GM23248 (cell line): ENCODE data around the gene FOXN3. TPM values are rescaled to one million over a fixed set of nuclear protein-coding genes. Genes with fewer than 3 reads are reported as not detected.

Experiments used
- DNase-seq: peaks from one replicate; pipeline ENCODE4 v3.0.0-alpha.2; 2015
- H2AFZ ChIP-seq: fragments of 200-600 bp; sonication (generic); 2 replicates; pipeline ENCODE4 v1.6.1; 2016; ENCODE audit warnings: antibody characterized with exemption
- H3F3A ChIP-seq: fragments of 200-600 bp; sonication (generic); 2 replicates; pipeline ENCODE4 v1.6.1; 2016; ENCODE audit warnings: mild to moderate bottlenecking, antibody characterized with exemption, mixed run types; ENCODE audit not compliant: insufficient read depth
- H3K27ac ChIP-seq: fragments of 200-600 bp; sonication (generic); 2 replicates; pipeline ENCODE4 v1.5.1; 2016; ENCODE audit warnings: mild to moderate bottlenecking
- H3K27me3 ChIP-seq: fragments of 200-600 bp; sonication (generic); replicated peaks from 2 replicates; pipeline ENCODE4 v1.6.1; 2016; ENCODE audit warnings: mild to moderate bottlenecking; ENCODE audit not compliant: insufficient read depth
- H3K36me3 ChIP-seq: fragments of 200-600 bp; sonication (generic); 2 replicates; pipeline ENCODE4 v1.6.1; 2016; ENCODE audit warnings: low read depth, mild to moderate bottlenecking
- H3K4me1 ChIP-seq: fragments of 200-600 bp; sonication (generic); 2 replicates; pipeline ENCODE4 v1.6.1; 2016; ENCODE audit warnings: mild to moderate bottlenecking; ENCODE audit not compliant: insufficient read depth
- H3K4me2 ChIP-seq: fragments of 200-600 bp; sonication (generic); one replicate; pipeline ENCODE4 v1.6.1; 2016; ENCODE audit warnings: mild to moderate bottlenecking; ENCODE audit not compliant: unreplicated experiment
- H3K4me3 ChIP-seq: fragments of 200-600 bp; sonication (generic); 2 replicates; pipeline ENCODE4 v1.5.1; 2016; ENCODE audit warnings: mild to moderate bottlenecking
- H3K79me2 ChIP-seq: fragments of 200-600 bp; sonication (generic); 2 replicates; pipeline ENCODE4 v1.6.1; 2016; ENCODE audit warnings: mild to moderate bottlenecking; ENCODE audit not compliant: insufficient read depth
- H3K9ac ChIP-seq: fragments of 200-600 bp; sonication (generic); 2 replicates; pipeline ENCODE4 v1.6.1; 2016; ENCODE audit warnings: mild to moderate bottlenecking
- H3K9me2 ChIP-seq: fragments of 200-600 bp; sonication (generic); 2 replicates; pipeline ENCODE4 v1.6.1; 2016; ENCODE audit warnings: mixed run types, mild to moderate bottlenecking, moderate library complexity; ENCODE audit not compliant: insufficient read depth
- H3K9me3 ChIP-seq: fragments of 200-600 bp; sonication (generic); one replicate; pipeline ENCODE4 v1.6.1; 2017; ENCODE audit warnings: low read depth
- H4K20me1 ChIP-seq: fragments of 200-600 bp; sonication (generic); 2 replicates; pipeline ENCODE4 v1.6.0; 2016; ENCODE audit not compliant: insufficient read depth
- EZH2 ChIP-seq: fragments of 200-600 bp; sonication (generic); IDR thresholded peaks from 2 replicates; pipeline ENCODE4 v1.6.1; 2018; ENCODE audit warnings: antibody characterized with exemption, mild to moderate bottlenecking; ENCODE audit not compliant: insufficient read depth, poor library complexity, severe bottlenecking
- EZH2phosphoT487 ChIP-seq: fragments of 200-600 bp; sonication (generic); IDR thresholded peaks from 2 replicates; pipeline ENCODE4 v1.6.1; 2018; ENCODE audit warnings: antibody characterized with exemption, moderate library complexity, mild to moderate bottlenecking, low read depth; ENCODE audit not compliant: insufficient read depth
- WGBS, 2 experiments: methylation state at CpG; one replicate each; pipeline ENCODE4 v1.1.6; 2015 to 2017; ENCODE audit warnings: low lambda C conversion rate in 2 of 2, low coverage in 1 of 2; ENCODE audit errors: missing lambda C conversion rate in 2 of 2; 5-methylcytosine and 5-hydroxymethylcytosine counted together
- in situ Hi-C: fragments of 300-500 bp; cut with MboI; formaldehyde crosslinking; loops from 2 replicates; pipeline ENCODE4 v1.15.0; 2020
- polyA plus RNA-seq: library from polyadenylated mRNA; unstranded; fragments of >200 nt; fragmentation: Nextera tagmentation; extraction: Ambion mirVana; gene quantifications from 2 replicates; pipeline ENCODE4 v1.2.1, GENCODE V29; 2016
- total RNA-seq: library from RNA; depleted of rRNA; stranded (reverse); fragments of >200 nt; shearing (Covaris generic); gene quantifications from 2 replicates; pipeline ENCODE4 v1.2.3, GENCODE V29; 2014

The FOXN3 gene
- total and polyA plus RNA-seq, 2 experiments from 2014 or later: 18.6 to 19.0 TPM

- H3K27me3 ChIP-seq: no peaks in the 10 kb centered on the region
- 94 to 96% methylated on average over 4 of the region's 4 CpGs for WGBS, 2 experiments
- no peak overlapping the region for H3K4me2 ChIP-seq
- H4K20me1 ChIP-seq: no peaks in the 10 kb centered on the region
- no peak overlapping the region for H2AFZ ChIP-seq
- no peaks in the 10 kb centered on the region for H3K9me3 ChIP-seq
- H3K79me2 ChIP-seq: no peaks in the 10 kb centered on the region
- no peak for DNase-seq
- no peak overlapping the region for H3K27ac ChIP-seq
- no peak overlapping the region for H3K4me3 ChIP-seq
- H3K9ac ChIP-seq: no peak overlapping the region
- no peaks in the 10 kb centered on the region for H3K36me3 ChIP-seq
- H3K4me1 ChIP-seq: peaks cover 13% of the 10 kb centered on the region
- peaks cover 17% of the 10 kb centered on the region; the same call in 1 of the 2 replicates for H3F3A ChIP-seq
- in situ Hi-C loops: no loop called here
- H3K9me2 ChIP-seq: no peaks in the 10 kb centered on the region
- TF ChIP-seq EZH2phosphoT487 (no peak), EZH2 (no peak)
Observed at GRCh38 chr14:89282191-89282590, 134.8 kb downstream of the FOXN3 start.

- peaks cover 17% of the 10 kb centered on the region; the same call in 1 of the 2 replicates for H3F3A ChIP-seq
- H4K20me1 ChIP-seq: no peaks in the 10 kb centered on the region
- no peaks in the 10 kb centered on the region for H3K9me3 ChIP-seq
- H3K9ac ChIP-seq: no peak overlapping the region
- no peak overlapping the region for H2AFZ ChIP-seq
- H3K4me3 ChIP-seq: no peak overlapping the region
- DNase-seq: no peak
- WGBS, 2 experiments: 90 to 95% methylated on average over 10 of the region's 10 CpGs
- H3K79me2 ChIP-seq: no peaks in the 10 kb centered on the region
- no peaks in the 10 kb centered on the region for H3K9me2 ChIP-seq
- no peaks in the 10 kb centered on the region for H3K36me3 ChIP-seq
- H3K4me2 ChIP-seq: no peak overlapping the region
- H3K27ac ChIP-seq: no peak overlapping the region
- no peak for TF ChIP-seq EZH2
- no peak for TF ChIP-seq EZH2phosphoT487
- peaks cover 13% of the 10 kb centered on the region for H3K4me1 ChIP-seq
- in situ Hi-C loops: no loop called here
- no peaks in the 10 kb centered on the region for H3K27me3 ChIP-seq
Observed at GRCh38 chr14:89280600-89280999, 136.4 kb downstream of the FOXN3 start.

DNA sequence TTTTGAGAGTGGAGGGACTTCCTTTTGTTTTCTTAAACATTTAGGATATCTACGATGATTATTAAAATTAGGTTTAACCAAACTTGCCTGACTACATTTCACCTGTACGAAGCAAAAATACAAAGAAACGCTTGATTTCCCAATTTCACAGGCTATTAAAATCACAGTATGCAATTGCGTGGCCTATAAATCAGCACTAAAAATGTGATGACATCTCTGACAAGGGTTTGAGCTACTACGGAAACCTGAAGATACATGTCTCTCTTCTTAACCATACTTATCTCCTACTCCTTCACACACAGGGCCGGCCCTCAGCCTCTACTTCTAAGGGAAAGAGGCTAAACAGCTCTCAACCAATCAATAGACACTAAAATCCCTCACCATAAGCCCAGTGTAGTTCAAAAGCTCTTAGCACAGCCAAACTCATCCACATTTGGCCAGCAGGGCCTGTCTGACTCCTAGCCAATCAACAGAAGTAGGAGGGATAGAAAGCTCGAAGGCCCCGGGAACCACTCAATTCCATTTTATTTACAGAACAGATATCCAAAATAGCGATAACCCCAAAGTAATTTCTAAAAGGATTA lies 137.3 kb downstream of the FOXN3 start:
- H3K9me3 ChIP-seq: no peaks in the 10 kb centered on the region
- no peak for DNase-seq
- 94 to 95% methylated on average over 9 of the region's 9 CpGs for WGBS, 2 experiments
- H3K4me1 ChIP-seq: peaks cover 9% of the 10 kb centered on the region
- H3K4me3 ChIP-seq: no peak overlapping the region
- H2AFZ ChIP-seq: no peak overlapping the region
- TF ChIP-seq EZH2 (no peak), EZH2phosphoT487 (no peak)
- H3F3A ChIP-seq: peaks cover 10% of the 10 kb centered on the region; the same call in 1 of the 2 replicates
- H3K9me2 ChIP-seq: no peaks in the 10 kb centered on the region
- no peaks in the 10 kb centered on the region for H4K20me1 ChIP-seq
- no peak overlapping the region for H3K4me2 ChIP-seq
- no peak overlapping the region for H3K9ac ChIP-seq
- H3K27me3 ChIP-seq: no peaks in the 10 kb centered on the region
- H3K79me2 ChIP-seq: 0 out of 2 replicates have a peak, but pooled peaks cover 3% of the 10 kb centered on the region
- no peaks in the 10 kb centered on the region for H3K36me3 ChIP-seq
- H3K27ac ChIP-seq: no peak overlapping the region
- in situ Hi-C loops: no loop called here

DNA sequence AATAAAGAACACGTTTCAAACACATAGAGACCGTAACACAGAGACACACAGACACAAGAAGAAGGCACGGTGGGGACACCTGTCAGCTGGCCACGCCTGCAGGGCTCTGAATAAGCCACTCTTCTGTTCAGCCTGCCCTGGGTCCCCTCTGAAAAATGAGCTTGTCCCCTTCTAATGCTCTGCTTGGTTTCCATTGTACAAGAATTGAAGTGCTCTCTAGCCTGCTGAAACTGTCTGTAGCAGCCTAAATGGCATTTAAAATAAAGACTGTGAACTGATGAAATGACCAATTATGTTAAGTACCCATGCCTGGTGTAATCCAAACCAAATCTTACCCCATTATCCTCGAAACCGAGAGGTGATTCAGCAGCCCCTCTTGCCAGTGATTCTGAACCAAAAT lies 139.8 kb downstream of the FOXN3 start:
- no peak overlapping the region for H3K27ac ChIP-seq

More for the DNA sequence above, 139.8 kb downstream of the FOXN3 start:
- WGBS, 2 experiments: 91 to 93% methylated on average over 6 of the region's 6 CpGs
- Histone ChIP-seq H3K36me3 (no peaks in the 10 kb centered on the region), H3K4me3 (no peak overlapping the region), H3K4me1 (no peaks in the 10 kb centered on the region), H3K9me2 (no peaks in the 10 kb centered on the region), H2AFZ (no peak overlapping the region), H3F3A (no peaks in the 10 kb centered on the region), H3K4me2 (no peak overlapping the region), H3K27me3 (no peaks in the 10 kb centered on the region), H3K79me2 (0 out of 2 replicates have a peak, but pooled peaks cover 10% of the 10 kb centered on the region), H3K9ac (no peak overlapping the region), H3K9me3 (no peaks in the 10 kb centered on the region), H4K20me1 (no peaks in the 10 kb centered on the region)
- TF ChIP-seq EZH2 (no peak), EZH2phosphoT487 (no peak)
- in situ Hi-C loops: no loop called here
- no peak for DNase-seq
